Peyer's patch (tissue), 4 donors: ENCODE measurements around the gene TRMT61A. TPM values are rescaled to one million over a fixed set of nuclear protein-coding genes. Genes with fewer than 3 reads are reported as not detected.

Experiments
- DNase-seq, 3 donors: peaks; one replicate each; pipeline ENCODE4 v3.0.0-alpha.2; 2017 to 2019
- H3K27ac ChIP-seq, 4 donors: fragments of 200-600 bp; sonication (generic); one replicate each; pipeline ENCODE4 v1.5.1; 2016 to 2019
- H3K27me3 ChIP-seq, 2 donors: fragments of 200-600 bp; sonication (generic); one replicate each; pipeline ENCODE4 v1.5.1; 2019
- H3K36me3 ChIP-seq, 3 donors: fragments of 200-600 bp; sonication (generic); one replicate each; pipeline ENCODE4 v1.5.1; 2016 to 2019
- H3K4me1 ChIP-seq, 4 donors: fragments of 200-600 bp; sonication (generic); one replicate each; pipeline ENCODE4 v1.5.1; 2016 to 2019
- H3K4me3 ChIP-seq, 4 donors: fragments of 200-600 bp; sonication (generic); 1 replicate in 3 of 4; 2 replicates in 1 of 4; pipeline ENCODE4 v1.5.1; 2016 to 2019; ENCODE audit warnings: mild to moderate bottlenecking in 1 of 4
- H3K9me3 ChIP-seq, 4 donors: fragments of 200-600 bp; sonication (generic); one replicate each; pipeline ENCODE4 v1.5.1; 2016 to 2019; ENCODE audit warnings: mild to moderate bottlenecking in 1 of 4
- CTCF ChIP-seq, 6 experiments: fragments of 450-650 bp in 4 of 6; fragments of 200-600 bp in 2 of 6; sonication (generic) in 1 of 6; IDR thresholded peaks; one replicate each; pipeline ENCODE4 v1.5.1; 2017 to 2019; ENCODE audit warnings: antibody characterized with exemption in 6 of 6, mild to moderate bottlenecking in 3 of 6, moderate library complexity in 1 of 6
- POLR2A ChIP-seq, 2 donors: fragments of 450-650 bp; IDR thresholded peaks; one replicate each; pipeline ENCODE4 v1.5.1; 2017; ENCODE audit warnings: antibody characterized with exemption in 2 of 2, mild to moderate bottlenecking in 2 of 2, moderate library complexity in 2 of 2
- total RNA-seq, 4 donors: library from RNA; depleted of rRNA; stranded (reverse); fragments of >200 nt; gene quantifications; one replicate each; pipeline ENCODE4 v1.1.0, GENCODE V29; 2016

Gene TRMT61A
- total RNA-seq, 4 donors from 2014 or later, result 6.1 to 13.9 (median 8.7) TPM

DNA sequence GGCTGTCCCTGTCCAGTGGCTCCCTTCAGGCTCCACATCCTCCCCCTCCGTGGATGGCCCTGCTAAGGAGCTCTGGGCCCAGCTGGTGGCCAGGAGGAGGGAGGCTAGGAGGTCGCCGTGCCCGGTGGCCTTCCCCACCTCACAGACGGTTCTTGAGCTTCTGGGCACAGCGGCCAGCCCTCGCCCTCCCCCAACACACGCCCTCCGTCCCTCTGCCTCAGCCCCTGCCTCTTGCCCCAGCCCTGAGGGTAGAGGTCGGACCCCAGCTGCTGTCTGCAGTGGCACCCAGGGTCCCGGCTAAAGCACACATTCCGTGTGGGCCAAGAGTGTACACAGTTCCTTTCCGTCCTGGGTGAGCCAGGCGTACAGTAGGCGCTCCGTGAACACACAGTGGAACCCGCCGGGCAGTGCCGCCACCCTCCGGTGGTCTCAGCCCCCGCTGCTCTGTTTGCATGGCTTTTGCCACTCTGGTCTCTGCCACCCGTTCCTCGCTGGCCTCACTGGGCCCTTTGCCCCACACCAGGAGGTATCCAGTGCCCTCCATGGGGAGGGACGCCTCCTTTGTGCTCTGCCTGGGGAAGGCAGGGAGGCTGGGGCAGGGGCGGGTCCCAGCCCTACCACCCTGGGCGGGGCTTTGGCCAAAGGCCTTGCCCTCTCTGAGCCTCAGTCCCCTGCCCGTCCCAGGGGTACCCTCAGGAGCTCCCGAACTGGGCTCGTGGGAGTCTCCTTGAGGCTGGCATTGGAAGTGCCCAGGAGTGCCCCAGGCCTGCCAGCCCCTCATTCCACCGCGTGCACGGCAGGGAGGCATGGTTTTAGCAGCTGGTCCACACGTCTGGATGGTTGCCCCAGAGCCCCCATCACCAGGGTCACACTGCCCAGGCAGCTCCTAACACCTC lies 13.0 kb downstream of the TRMT61A start:
- H3K4me3 ChIP-seq, result no peak overlapping the region
- no peak for DNase-seq
- no peaks in the 10 kb centered on the region for H3K27me3 ChIP-seq
- H3K27ac ChIP-seq, result peak overlapping the region in 3 of 4 donors; percentile 12 to 55 (median 43)
- H3K36me3 ChIP-seq, result no peaks in the 10 kb centered on the region
- peaks cover 0 to 59% (median 5%) of the 10 kb centered on the region in 4 donors for H3K4me1 ChIP-seq
- TF ChIP-seq CTCF (IDR thresholded peaks at IDR 0.05) (no peak), POLR2A (IDR thresholded peaks at IDR 0.05) (no peak)
- no peaks in the 10 kb centered on the region for H3K9me3 ChIP-seq

DNA sequence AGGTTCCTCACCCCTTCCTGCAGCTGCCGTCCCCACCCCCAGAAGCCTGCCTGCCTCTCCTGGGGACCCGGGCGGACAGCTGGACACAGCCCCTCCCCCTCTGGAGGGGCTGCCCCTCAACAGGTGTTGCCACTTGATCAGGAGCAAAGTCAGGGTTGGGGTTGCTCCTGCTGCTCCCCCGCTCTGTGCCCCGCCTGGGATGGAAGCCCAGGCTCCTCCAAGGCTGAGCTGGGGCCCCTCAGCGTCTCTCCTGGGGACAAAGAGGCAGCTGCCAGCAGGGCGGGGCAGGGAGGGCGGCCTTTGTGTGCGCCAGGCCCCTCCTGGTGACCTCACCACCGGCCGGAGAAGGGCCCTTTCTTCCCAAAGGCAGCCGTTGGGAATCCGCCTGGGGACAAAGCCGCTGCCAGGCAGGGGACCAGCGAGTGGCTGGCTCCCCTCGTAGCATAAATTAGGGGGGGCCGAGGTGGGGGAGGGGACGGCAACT lies 13.7 kb downstream of the TRMT61A start:
- DNase-seq, result no peak
- Histone ChIP-seq H3K27ac (peak overlapping the region in 2 of 4 donors; percentile 28 to 43), H3K4me1 (peaks cover 0 to 59% (median 5%) of the 10 kb centered on the region in 4 donors), H3K9me3 (no peaks in the 10 kb centered on the region), H3K27me3 (no peaks in the 10 kb centered on the region), H3K4me3 (no peak overlapping the region), H3K36me3 (no peaks in the 10 kb centered on the region)
- TF ChIP-seq POLR2A (IDR thresholded peaks at IDR 0.05) (no peak), CTCF (IDR thresholded peaks at IDR 0.05) (no peak)

- H3K27ac ChIP-seq, result peak overlapping the region in 2 of 4 donors; percentile 28 to 43
- TF ChIP-seq CTCF (IDR thresholded peaks at IDR 0.05) (no peak), POLR2A (IDR thresholded peaks at IDR 0.05) (no peak)
- peaks cover 0 to 58% (median 5%) of the 10 kb centered on the region in 4 donors for H3K4me1 ChIP-seq
- DNase-seq, result no peak
- no peaks in the 10 kb centered on the region for H3K9me3 ChIP-seq
- no peaks in the 10 kb centered on the region for H3K27me3 ChIP-seq
- no peak overlapping the region for H3K4me3 ChIP-seq
- H3K36me3 ChIP-seq, result no peaks in the 10 kb centered on the region
Observed at GRCh38 chr14:103543140-103543539, 14.1 kb downstream of the TRMT61A start.

DNA sequence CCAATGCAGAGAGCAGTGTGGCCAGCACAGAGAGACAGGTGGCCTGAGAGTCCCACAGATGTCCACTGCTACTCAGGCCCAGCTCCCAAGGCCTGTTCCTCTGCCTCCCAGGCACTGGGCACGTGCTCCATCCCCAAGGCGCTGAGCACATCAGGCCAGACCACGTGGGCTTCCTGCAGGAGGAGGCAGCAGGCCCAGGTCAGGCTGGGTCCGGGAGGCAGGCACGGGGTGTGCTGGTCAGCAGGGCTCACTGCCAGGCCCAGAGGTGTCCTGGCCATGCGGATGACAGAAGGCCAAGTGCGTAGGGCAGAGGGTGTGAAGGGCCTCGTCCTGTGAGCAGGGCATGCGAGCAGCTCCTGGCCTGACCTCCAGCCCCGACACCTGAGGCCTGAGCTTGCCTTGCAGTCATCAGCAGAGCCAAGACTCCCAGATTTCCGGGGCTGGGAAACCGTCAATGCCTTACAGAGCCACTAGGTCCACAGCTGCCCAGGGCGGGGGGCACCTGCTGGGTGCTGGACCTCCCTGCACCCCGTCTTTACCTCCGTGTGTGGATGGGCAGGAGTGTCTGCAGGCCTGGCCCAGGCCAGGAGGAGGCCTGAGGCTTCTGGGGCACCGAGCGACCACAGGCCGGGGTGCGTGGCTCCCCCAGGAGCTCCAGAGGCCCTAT lies 14.9 kb downstream of the TRMT61A start:
- Histone ChIP-seq H3K9me3 (no peaks in the 10 kb centered on the region), H3K4me3 (no peak overlapping the region), H3K27me3 (no peaks in the 10 kb centered on the region), H3K4me1 (peaks cover 0 to 51% (median 5%) of the 10 kb centered on the region in 4 donors), H3K27ac (no peak overlapping the region), H3K36me3 (no peaks in the 10 kb centered on the region)
- TF ChIP-seq CTCF (IDR thresholded peaks at IDR 0.05) (no peak), POLR2A (IDR thresholded peaks at IDR 0.05) (no peak)
- DNase-seq, result no peak

- H3K9me3 ChIP-seq, result no peaks in the 10 kb centered on the region
- peaks cover 0 to 44% (median 5%) of the 10 kb centered on the region in 4 donors for H3K4me1 ChIP-seq
- no peak for DNase-seq
- no peak for TF ChIP-seq CTCF (IDR thresholded peaks at IDR 0.05)
- no peak for TF ChIP-seq POLR2A (IDR thresholded peaks at IDR 0.05)
- H3K4me3 ChIP-seq, result no peak overlapping the region
- no peaks in the 10 kb centered on the region for H3K36me3 ChIP-seq
- H3K27me3 ChIP-seq, result no peaks in the 10 kb centered on the region
- H3K27ac ChIP-seq, result no peak overlapping the region
Observed at GRCh38 chr14:103544388-103545218, 15.6 kb downstream of the TRMT61A start.
